Bronchial epithelial cell (primary cell): ENCODE results near the gene ZNRD2. TPM values are rescaled to one million over a fixed set of nuclear protein-coding genes. Genes with fewer than 3 reads are reported as not detected.

ENCODE experiments used
- DNase-seq: peaks from one replicate; pipeline ENCODE4 v3.0.0-alpha.2; 2010; ENCODE audit warnings: low read depth
- FAIRE-seq: peaks from 2 replicates; lab custom pipeline; 2011; peaks lifted over from hg19 to GRCh38; lab: Jason Lieb, UNC
- H3K27me3 ChIP-seq: 2 replicates; pipeline ENCODE4 v1.5.1; 2011; ENCODE audit warnings: low read length; ENCODE audit not compliant: control insufficient read depth, insufficient read depth
- H3K36me3 ChIP-seq: 2 replicates; pipeline ENCODE4 v1.5.1; 2011; ENCODE audit warnings: low read length; ENCODE audit not compliant: control insufficient read depth, insufficient read depth
- H3K4me3 ChIP-seq: 2 replicates; pipeline ENCODE4 v1.5.1; 2011; ENCODE audit warnings: mild to moderate bottlenecking, low read depth, low read length, control low read depth
- CTCF ChIP-seq: IDR thresholded peaks from 2 replicates; pipeline ENCODE4 v1.5.1; 2011; ENCODE audit warnings: mild to moderate bottlenecking, moderate library complexity, low read length, control low read depth, inconsistent platforms; ENCODE audit not compliant: insufficient read depth, severe bottlenecking
- total RNA-seq: library from RNA; depleted of rRNA; stranded (reverse); fragments of >200 nt; gene quantifications from 2 replicates; pipeline ENCODE4 v1.2.1, GENCODE V29; 2014

ZNRD2 gene
- total RNA-seq, 1 donor from 2014 or later: 43.4 TPM

GRCh38 chr11:65621460-65621859, 51.2 kb downstream of the ZNRD2 start:
- DNase-seq: no peak
- FAIRE-seq: no peak
- no peaks in the 10 kb centered on the region for H3K27me3 ChIP-seq
- H3K4me3 ChIP-seq: no peak overlapping the region
- H3K36me3 ChIP-seq: peaks cover 59% of the 10 kb centered on the region
- no peak for TF ChIP-seq CTCF

Other genes starting within 250 kb of the ZNRD2 start
- 16.8 and 18.2 TPM in 2 replicates for gene DPF2, start 236.6 kb upstream of the ZNRD2 start, total RNA-seq
- gene TIGD3, start 215.7 kb upstream of the ZNRD2 start, total RNA-seq: 0.26 TPM in 2 replicates
- gene SLC25A45, start 187.8 kb upstream of the ZNRD2 start, total RNA-seq: 0.26 and 0.77 TPM in 2 replicates
- gene FRMD8, start 183.8 kb upstream of the ZNRD2 start, total RNA-seq: 21.9 and 66.6 TPM in 2 replicates
- 114 and 133 TPM in 2 replicates for gene NEAT1, start 147.7 kb upstream of the ZNRD2 start, total RNA-seq
- gene MALAT1, start 71.4 kb upstream of the ZNRD2 start, total RNA-seq: 11,095 and 16,401 TPM in 2 replicates
- gene SCYL1, start 45.4 kb upstream of the ZNRD2 start, total RNA-seq: 49.5 and 64.5 TPM in 2 replicates
- 22.5 and 35.0 TPM in 2 replicates for gene LTBP3, start 12.1 kb upstream of the ZNRD2 start, total RNA-seq
- gene FAM89B, start 2.1 kb downstream of the ZNRD2 start, total RNA-seq: 10.6 and 10.8 TPM in 2 replicates
- 31.6 and 62.0 TPM in 2 replicates for gene EHBP1L1, start 5.6 kb downstream of the ZNRD2 start, total RNA-seq
- 0.79 and 4.1 TPM in 2 replicates for gene KCNK7, start 25.3 kb downstream of the ZNRD2 start, total RNA-seq
- 11.1 and 18.6 TPM in 2 replicates for gene MAP3K11, start 43.7 kb downstream of the ZNRD2 start, total RNA-seq
- 5.3 and 10.2 TPM in 2 replicates for gene PCNX3, start 45.3 kb downstream of the ZNRD2 start, total RNA-seq
- 11.1 and 15.1 TPM in 2 replicates for gene SIPA1, start 67.6 kb downstream of the ZNRD2 start, total RNA-seq
- gene RELA, start 92.4 kb downstream of the ZNRD2 start, total RNA-seq: 9.5 and 15.2 TPM in 2 replicates
- 34.8 and 37.6 TPM in 2 replicates for gene KAT5, start 141.8 kb downstream of the ZNRD2 start, total RNA-seq
- 19.8 and 21.1 TPM in 2 replicates for gene RNASEH2C, start 150.3 kb downstream of the ZNRD2 start, total RNA-seq
- gene AP5B1, start 210.5 kb downstream of the ZNRD2 start, total RNA-seq: 6.1 and 8.4 TPM in 2 replicates
- gene OVOL1, start 216.6 kb downstream of the ZNRD2 start, total RNA-seq: 6.3 and 17.8 TPM in 2 replicates